ENCODE results near the gene GZMM.

DNA sequence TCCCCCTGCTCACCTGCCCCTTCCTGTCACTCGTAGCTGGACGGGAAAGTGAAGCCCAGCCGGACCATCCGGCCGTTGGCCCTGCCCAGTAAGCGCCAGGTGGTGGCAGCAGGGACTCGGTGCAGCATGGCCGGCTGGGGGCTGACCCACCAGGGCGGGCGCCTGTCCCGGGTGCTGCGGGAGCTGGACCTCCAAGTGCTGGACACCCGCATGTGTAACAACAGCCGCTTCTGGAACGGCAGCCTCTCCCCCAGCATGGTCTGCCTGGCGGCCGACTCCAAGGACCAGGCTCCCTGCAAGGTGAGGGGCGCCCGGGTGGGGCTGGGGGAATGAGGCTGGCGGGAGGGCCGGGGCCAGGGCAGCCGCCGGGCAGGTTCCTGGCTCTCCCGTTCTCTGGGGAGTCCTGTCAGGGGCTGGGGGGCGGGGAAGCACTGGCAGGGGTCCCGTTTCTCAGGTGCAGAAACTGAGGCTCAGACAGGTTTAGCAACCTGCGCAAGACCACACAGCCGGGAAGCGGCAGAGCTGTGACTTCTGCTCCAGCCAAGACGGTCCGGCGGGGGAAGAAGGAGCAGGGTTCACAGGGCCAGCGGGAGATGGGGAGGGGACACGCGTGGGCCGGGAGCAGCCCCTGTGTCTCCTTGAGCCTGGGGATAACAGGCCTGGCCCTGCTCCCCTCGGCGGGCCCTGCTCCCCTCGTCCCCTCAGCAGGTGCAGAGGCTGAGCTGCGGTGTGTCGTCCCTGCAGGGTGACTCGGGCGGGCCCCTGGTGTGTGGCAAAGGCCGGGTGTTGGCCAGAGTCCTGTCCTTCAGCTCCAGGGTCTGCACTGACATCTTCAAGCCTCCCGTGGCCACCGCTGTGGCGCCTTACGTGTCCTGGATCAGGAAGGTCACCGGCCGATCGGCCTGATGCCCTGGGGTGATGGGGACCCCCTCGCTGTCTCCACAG, 5.3 kb downstream of the GZMM start:
- no peak for TF ChIP-seq POLR2A (IDR thresholded peaks at IDR 0.05)
- TF ChIP-seq, protein P1, sequence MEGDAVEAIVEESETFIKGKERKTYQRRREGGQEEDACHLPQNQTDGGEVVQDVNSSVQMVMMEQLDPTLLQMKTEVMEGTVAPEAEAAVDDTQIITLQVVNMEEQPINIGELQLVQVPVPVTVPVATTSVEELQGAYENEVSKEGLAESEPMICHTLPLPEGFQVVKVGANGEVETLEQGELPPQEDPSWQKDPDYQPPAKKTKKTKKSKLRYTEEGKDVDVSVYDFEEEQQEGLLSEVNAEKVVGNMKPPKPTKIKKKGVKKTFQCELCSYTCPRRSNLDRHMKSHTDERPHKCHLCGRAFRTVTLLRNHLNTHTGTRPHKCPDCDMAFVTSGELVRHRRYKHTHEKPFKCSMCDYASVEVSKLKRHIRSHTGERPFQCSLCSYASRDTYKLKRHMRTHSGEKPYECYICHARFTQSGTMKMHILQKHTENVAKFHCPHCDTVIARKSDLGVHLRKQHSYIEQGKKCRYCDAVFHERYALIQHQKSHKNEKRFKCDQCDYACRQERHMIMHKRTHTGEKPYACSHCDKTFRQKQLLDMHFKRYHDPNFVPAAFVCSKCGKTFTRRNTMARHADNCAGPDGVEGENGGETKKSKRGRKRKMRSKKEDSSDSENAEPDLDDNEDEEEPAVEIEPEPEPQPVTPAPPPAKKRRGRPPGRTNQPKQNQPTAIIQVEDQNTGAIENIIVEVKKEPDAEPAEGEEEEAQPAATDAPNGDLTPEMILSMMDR (IDR thresholded peaks at IDR 0.05) = no peak
